ENCODE measurements around the gene AHNAK2. TPM values are rescaled to one million over a fixed set of nuclear protein-coding genes. Genes with fewer than 3 reads are reported as not detected.
"Not testable (repeated sequence)": the region's sequence is repeated elsewhere in the genome, so short reads cannot be mapped to it uniquely, and the experiment has no call there.

AHNAK2 gene
- total and polyA plus RNA-seq, 4 donors: 3.5 to 26.6 (median 8.1) TPM

DNA sequence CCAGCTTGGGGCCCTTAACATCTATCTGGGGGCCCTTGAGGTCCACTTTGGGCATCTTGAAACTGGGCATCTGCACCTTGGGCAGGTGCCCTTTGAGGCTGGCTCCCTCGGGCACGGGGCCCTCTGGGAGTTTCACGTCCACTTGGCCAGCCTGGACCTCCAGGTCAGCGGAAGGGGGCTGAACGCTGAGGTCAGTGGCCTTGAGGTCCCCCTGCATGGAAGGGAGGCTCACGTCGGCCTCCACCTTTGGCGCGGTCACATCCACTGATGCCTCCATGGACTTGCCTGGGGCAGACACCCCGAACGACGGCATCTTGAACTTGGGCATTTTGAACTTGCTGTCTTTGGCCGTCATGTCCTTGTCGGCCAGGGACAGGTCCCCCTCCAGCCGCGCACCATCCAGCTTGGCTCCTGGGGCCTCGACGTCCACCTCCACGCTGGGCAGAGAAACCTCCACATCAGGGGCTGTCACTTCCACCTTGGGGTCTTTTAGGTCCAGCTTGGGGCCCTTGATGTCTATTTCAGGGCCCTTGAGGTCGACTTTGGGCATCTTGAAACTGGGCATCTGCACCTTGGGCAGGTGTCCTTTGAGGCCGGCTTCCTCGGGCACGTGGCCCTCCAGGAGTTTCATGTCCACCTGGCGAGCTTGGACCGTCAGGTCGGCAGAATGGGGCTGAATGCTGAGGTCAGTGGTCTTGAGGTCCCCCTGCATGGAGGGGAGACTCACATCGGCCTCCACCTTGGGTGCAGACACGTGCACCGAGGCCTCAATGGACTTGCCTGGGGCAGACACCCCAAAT is 34.8 kb downstream of the AHNAK2 start:
- H3K4me1 ChIP-seq (ENCODE audit: control insufficient read depth in 5 of 5, insufficient read depth in 5 of 5, low read length in 5 of 5); H3K9ac ChIP-seq (ENCODE audit: insufficient read depth in 1 of 2, low read length in 2 of 2); H3K36me3 ChIP-seq (ENCODE audit: control insufficient read depth in 4 of 4, insufficient read depth in 4 of 4, low read length in 4 of 4); H3K27me3 ChIP-seq (ENCODE audit: control insufficient read depth in 3 of 3, insufficient read depth in 3 of 3, low read length in 2 of 3); H3K4me3 ChIP-seq; DNase-seq; H3K9me3 ChIP-seq (ENCODE audit: control insufficient read depth in 4 of 4, insufficient read depth in 3 of 4, low read length in 3 of 4); ATAC-seq (ENCODE audit: insufficient read depth, low FRiP score); H3K27ac ChIP-seq (ENCODE audit: low read depth in 1 of 2, low read length in 1 of 2): not testable (repeated sequence)
- WGBS, 2 donors: 93 to 96% methylated on average over 29 of the region's 29 CpGs

DNA sequence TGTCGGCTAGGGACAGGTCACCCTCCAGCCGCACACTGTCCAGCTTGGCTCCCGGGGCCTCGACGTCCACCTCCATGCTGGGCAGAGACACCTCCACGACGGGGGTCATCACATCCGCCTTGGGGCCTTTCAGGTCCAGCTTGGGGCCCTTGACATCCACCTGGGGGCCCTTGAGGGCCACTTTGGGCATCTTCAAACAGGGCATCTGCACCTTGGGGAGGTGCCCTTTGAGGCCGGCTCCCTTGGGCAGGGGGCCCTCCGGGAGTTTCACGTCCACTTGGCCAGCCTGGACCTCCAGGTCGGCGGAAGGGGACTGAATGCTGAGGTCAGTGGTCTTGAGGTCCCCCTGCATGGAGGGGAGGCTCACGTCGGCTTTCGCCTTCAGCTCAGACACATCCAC is 35.6 kb downstream of the AHNAK2 start:
- DNase-seq: no peak
- Histone ChIP-seq H3K27ac (ENCODE audit: low read depth in 1 of 2, low read length in 1 of 2) (no peak overlapping the region), H3K27me3 (ENCODE audit: control insufficient read depth in 3 of 3, insufficient read depth in 3 of 3, low read length in 2 of 3) (peaks cover 0 to 3% (median 0%) of the 10 kb centered on the region in 3 donors), H3K4me3 (no peak overlapping the region), H3K4me1 (ENCODE audit: control insufficient read depth in 5 of 5, insufficient read depth in 5 of 5, low read length in 5 of 5) (no peaks in the 10 kb centered on the region), H3K36me3 (ENCODE audit: control insufficient read depth in 4 of 4, insufficient read depth in 4 of 4, low read length in 4 of 4) (no peaks in the 10 kb centered on the region), H3K9ac (ENCODE audit: insufficient read depth in 1 of 2, low read length in 2 of 2) (no peak overlapping the region), H3K9me3 (ENCODE audit: control insufficient read depth in 4 of 4, insufficient read depth in 3 of 4, low read length in 3 of 4) (peaks cover 0 to 1% (median 0%) of the 10 kb centered on the region in 4 donors)
- TF ChIP-seq, protein P1, sequence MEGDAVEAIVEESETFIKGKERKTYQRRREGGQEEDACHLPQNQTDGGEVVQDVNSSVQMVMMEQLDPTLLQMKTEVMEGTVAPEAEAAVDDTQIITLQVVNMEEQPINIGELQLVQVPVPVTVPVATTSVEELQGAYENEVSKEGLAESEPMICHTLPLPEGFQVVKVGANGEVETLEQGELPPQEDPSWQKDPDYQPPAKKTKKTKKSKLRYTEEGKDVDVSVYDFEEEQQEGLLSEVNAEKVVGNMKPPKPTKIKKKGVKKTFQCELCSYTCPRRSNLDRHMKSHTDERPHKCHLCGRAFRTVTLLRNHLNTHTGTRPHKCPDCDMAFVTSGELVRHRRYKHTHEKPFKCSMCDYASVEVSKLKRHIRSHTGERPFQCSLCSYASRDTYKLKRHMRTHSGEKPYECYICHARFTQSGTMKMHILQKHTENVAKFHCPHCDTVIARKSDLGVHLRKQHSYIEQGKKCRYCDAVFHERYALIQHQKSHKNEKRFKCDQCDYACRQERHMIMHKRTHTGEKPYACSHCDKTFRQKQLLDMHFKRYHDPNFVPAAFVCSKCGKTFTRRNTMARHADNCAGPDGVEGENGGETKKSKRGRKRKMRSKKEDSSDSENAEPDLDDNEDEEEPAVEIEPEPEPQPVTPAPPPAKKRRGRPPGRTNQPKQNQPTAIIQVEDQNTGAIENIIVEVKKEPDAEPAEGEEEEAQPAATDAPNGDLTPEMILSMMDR (IDR thresholded peaks at IDR 0.05; ENCODE audit: control extremely low read depth, extremely low read depth): no peak
- 95% methylated on average over 16 of the region's 16 CpGs for WGBS, 2 donors
- ATAC-seq (ENCODE audit: insufficient read depth, low FRiP score): no peak

DNA sequence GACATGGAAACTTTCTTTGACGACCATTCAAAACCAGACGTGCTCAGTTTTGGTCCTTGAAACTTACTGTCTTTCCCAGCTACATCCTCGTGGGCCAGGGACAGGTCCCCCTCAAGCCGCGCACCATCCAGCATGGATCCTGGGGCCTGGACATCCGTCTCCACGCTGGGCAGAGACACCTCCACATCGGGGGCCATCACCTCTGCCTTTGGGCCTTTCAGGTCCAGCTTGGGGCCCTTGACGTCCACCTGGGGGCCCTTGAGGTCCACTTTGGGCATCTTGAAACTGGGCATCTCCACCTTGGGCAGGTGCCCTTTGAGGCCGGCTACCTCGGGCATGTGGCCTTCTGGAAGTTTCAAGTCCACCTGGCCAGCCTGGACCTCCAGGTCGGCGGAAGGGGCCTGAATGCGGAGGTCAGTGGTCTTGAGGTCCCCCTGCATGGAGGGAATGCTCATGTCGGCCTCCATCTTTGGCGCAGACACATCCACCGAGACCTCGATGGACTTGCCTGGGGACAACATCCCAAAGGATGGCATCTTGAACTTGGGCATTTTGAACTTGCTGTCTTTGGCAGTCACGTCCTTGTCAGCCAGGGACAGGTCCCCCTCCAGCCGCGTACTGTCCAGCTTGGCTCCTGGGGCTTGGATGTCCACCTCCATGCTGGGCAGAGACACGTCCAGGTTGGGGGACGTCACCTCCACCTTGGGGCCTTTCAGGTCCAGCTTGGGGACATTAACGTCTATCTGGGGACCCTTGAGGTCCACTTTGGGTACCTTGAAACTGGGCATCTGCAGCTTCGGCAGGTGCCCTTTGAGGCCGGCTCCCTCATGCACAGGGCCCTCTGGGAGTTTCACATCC is 36.4 kb downstream of the AHNAK2 start:
- Histone ChIP-seq H3K4me3 (no peak overlapping the region), H3K4me1 (ENCODE audit: control insufficient read depth in 5 of 5, insufficient read depth in 5 of 5, low read length in 5 of 5) (no peaks in the 10 kb centered on the region), H3K9ac (ENCODE audit: insufficient read depth in 1 of 2, low read length in 2 of 2) (no peak overlapping the region), H3K9me3 (ENCODE audit: control insufficient read depth in 4 of 4, insufficient read depth in 3 of 4, low read length in 3 of 4) (peaks cover 0 to 1% (median 0%) of the 10 kb centered on the region in 4 donors), H3K36me3 (ENCODE audit: control insufficient read depth in 4 of 4, insufficient read depth in 4 of 4, low read length in 4 of 4) (no peaks in the 10 kb centered on the region), H3K27ac (ENCODE audit: low read depth in 1 of 2, low read length in 1 of 2) (no peak overlapping the region), H3K27me3 (ENCODE audit: control insufficient read depth in 3 of 3, insufficient read depth in 3 of 3, low read length in 2 of 3) (peaks cover 0 to 6% (median 0%) of the 10 kb centered on the region in 3 donors)
- 94 to 95% methylated on average over 26 of the region's 26 CpGs for WGBS, 2 donors
- DNase-seq: no peak
- TF ChIP-seq, protein P1 (IDR thresholded peaks at IDR 0.05; ENCODE audit: control extremely low read depth, extremely low read depth): no peak
- no peak for ATAC-seq (ENCODE audit: insufficient read depth, low FRiP score)

Measured in lung (tissue), 12 donors.